HFFc6 (cell line): Measurements from ENCODE around the gene MED25. TPM values are rescaled to one million over a fixed set of nuclear protein-coding genes. Genes with fewer than 3 reads are reported as not detected.

Experiments used
- DNase-seq: peaks from one replicate; pipeline ENCODE4 v3.0.0-alpha.2; 2018
- H3K27ac Mint-ChIP-seq: 2 replicates; pipeline ENCODE4 v1.8.0; 2020; ENCODE audit warnings: mild to moderate bottlenecking, mixed read lengths
- H3K27me3 Mint-ChIP-seq: 2 replicates; pipeline ENCODE4 v1.8.0; 2021; ENCODE audit warnings: mild to moderate bottlenecking, moderate library complexity, mixed read lengths; ENCODE audit not compliant: insufficient read depth
- H3K36me3 Mint-ChIP-seq: 2 replicates; pipeline ENCODE4 v1.8.0; 2021; ENCODE audit warnings: low read depth, mixed read lengths
- H3K4me1 Mint-ChIP-seq: 2 replicates; pipeline ENCODE4 v1.8.0; 2020; ENCODE audit warnings: low read depth, mixed read lengths
- H3K4me3 Mint-ChIP-seq: 2 replicates; pipeline ENCODE4 v1.8.0; 2020; ENCODE audit warnings: mild to moderate bottlenecking, moderate library complexity, mixed read lengths
- H3K9me3 Mint-ChIP-seq: 2 replicates; pipeline ENCODE4 v1.8.0; 2020; ENCODE audit warnings: mild to moderate bottlenecking, mixed read lengths
- CTCF ChIP-seq: fragments of 200-600 bp; sonication (generic); IDR thresholded peaks from 2 replicates; pipeline ENCODE4 v1.5.0; 2021; ENCODE audit warnings: antibody characterized with exemption, mild to moderate bottlenecking
- total RNA-seq, 6 experiments: library from RNA; stranded (reverse); fragmentation: NEBNext Ultra II Directional; extraction: Animal tissue kit (Norgen Biotek cat#: 25700); gene quantifications; 2 replicates in 1 of 6; 3 replicates in 5 of 6; pipeline ENCODE4 v1.2.3, GENCODE V29; 2021

Gene MED25
- total RNA-seq, 6 experiments from 2014 or later: 44.5 to 50.6 (median 47.8) TPM

- no peak for TF ChIP-seq CTCF
- H3K4me1 Mint-ChIP-seq: peaks cover 37% of the 10 kb centered on the region
- no peak overlapping the region for H3K4me3 Mint-ChIP-seq
- H3K27me3 Mint-ChIP-seq: peaks cover 18% of the 10 kb centered on the region
- H3K36me3 Mint-ChIP-seq: peaks cover 37% of the 10 kb centered on the region
- no peak overlapping the region for H3K27ac Mint-ChIP-seq
- no peak for DNase-seq
- peaks cover 5% of the 10 kb centered on the region; the same call in 1 of the 2 replicates for H3K9me3 Mint-ChIP-seq
These were observed 43.7 kb downstream of the MED25 start for GRCh38 chr19:49861541-49862378.

GRCh38 chr19:49862391-49863253 is 44.5 kb downstream of the MED25 start:
- Mint-ChIP-seq H3K9me3 (peaks cover 5% of the 10 kb centered on the region; the same call in 1 of the 2 replicates), H3K27me3 (peaks cover 18% of the 10 kb centered on the region), H3K36me3 (peaks cover 38% of the 10 kb centered on the region), H3K4me1 (peaks cover 42% of the 10 kb centered on the region), H3K4me3 (no peak overlapping the region), H3K27ac (no peak overlapping the region)
- DNase-seq: no peak
- TF ChIP-seq CTCF: peak; percentile 53

GRCh38 chr19:49863254-49863934 is 45.3 kb downstream of the MED25 start:
- no peak for DNase-seq
- Mint-ChIP-seq H3K27ac (peak overlapping the region; percentile 51; the same call in 1 of the 2 replicates), H3K4me3 (no peak overlapping the region), H3K27me3 (peaks cover 19% of the 10 kb centered on the region), H3K4me1 (peaks cover 44% of the 10 kb centered on the region), H3K9me3 (peaks cover 5% of the 10 kb centered on the region; the same call in 1 of the 2 replicates), H3K36me3 (peaks cover 38% of the 10 kb centered on the region)
- TF ChIP-seq CTCF: no peak

GRCh38 chr19:49863935-49864320 is 45.8 kb downstream of the MED25 start:
- Mint-ChIP-seq H3K27me3 (peaks cover 19% of the 10 kb centered on the region), H3K9me3 (peaks cover 5% of the 10 kb centered on the region; the same call in 1 of the 2 replicates), H3K4me3 (no peak overlapping the region), H3K27ac (no peak overlapping the region), H3K4me1 (peaks cover 40% of the 10 kb centered on the region), H3K36me3 (peaks cover 36% of the 10 kb centered on the region)
- TF ChIP-seq CTCF: no peak
- no peak for DNase-seq

- Mint-ChIP-seq H3K27ac (no peak overlapping the region), H3K4me1 (peaks cover 30% of the 10 kb centered on the region), H3K4me3 (peak overlapping the region; percentile 97; the same call in 1 of the 2 replicates), H3K9me3 (peaks cover 5% of the 10 kb centered on the region; the same call in 1 of the 2 replicates), H3K27me3 (peaks cover 14% of the 10 kb centered on the region), H3K36me3 (peaks cover 33% of the 10 kb centered on the region)
- DNase-seq: no peak
- no peak for TF ChIP-seq CTCF
These were observed 46.8 kb downstream of the MED25 start for GRCh38 chr19:49864890-49865289.
